ENCODE data around the gene GALNT11. TPM values are rescaled to one million over a fixed set of nuclear protein-coding genes. Genes with fewer than 3 reads are reported as not detected.
"Not testable (repeated sequence)": the region's sequence is repeated elsewhere in the genome, so short reads cannot be mapped to it uniquely, and the experiment has no call there.

The GALNT11 gene
- total RNA-seq, 1 experiment from 2014 or later, result 24.1 TPM

GRCh38 chr7:152043086-152043485 is 17.6 kb downstream of the GALNT11 start:
- H3K9ac ChIP-seq (ENCODE audit: extremely low read depth, insufficient read length, low read length); H2BK12ac ChIP-seq (ENCODE audit: insufficient read length, low read depth, low read length); H4K20me1 ChIP-seq (ENCODE audit: control insufficient read depth, insufficient read depth, insufficient read length); H3K79me1 ChIP-seq (ENCODE audit: insufficient read depth, low read depth, low read length, poor library complexity, severe bottlenecking); H3K23ac ChIP-seq (ENCODE audit: insufficient read length, low read depth, low read length); H2AK5ac ChIP-seq (ENCODE audit: insufficient read length, low read length); H4K8ac ChIP-seq (replicated peaks; ENCODE audit: insufficient read length, low read depth, low read length); H2BK15ac ChIP-seq (ENCODE audit: low read depth, low read length); H3K4ac ChIP-seq (ENCODE audit: low read depth, low read length); H3K4me2 ChIP-seq (ENCODE audit: insufficient read depth, insufficient read length, low read length); H3K9me3 ChIP-seq (ENCODE audit: control insufficient read depth, low read depth, low read length); H3K27me3 ChIP-seq (ENCODE audit: insufficient read depth, low read length); H4K91ac ChIP-seq (ENCODE audit: insufficient read length, low read depth, low read length); H4K5ac ChIP-seq (ENCODE audit: insufficient read length, low read depth, low read length); H3K56ac ChIP-seq (ENCODE audit: insufficient read length, low read depth, low read length); H3K79me2 ChIP-seq (ENCODE audit: insufficient read depth, low read length); H2AFZ ChIP-seq (ENCODE audit: low read length); H3K27me3 Mint-ChIP-seq (ENCODE audit: low read depth); DNase-seq; H2BK20ac ChIP-seq (ENCODE audit: low read depth, low read length, poor library complexity, severe bottlenecking); H3K18ac ChIP-seq (ENCODE audit: insufficient read length, low read depth, low read length); H2BK5ac ChIP-seq (ENCODE audit: insufficient read length, low read length); H3K4me1 ChIP-seq (ENCODE audit: insufficient read depth, low read length); H2BK120ac ChIP-seq (ENCODE audit: low read depth, low read length, poor library complexity, severe bottlenecking); H3T11ph ChIP-seq (ENCODE audit: low read length); H3K27ac Mint-ChIP-seq; H3K23me2 ChIP-seq (ENCODE audit: insufficient read length, low read depth, low read length, poor library complexity, severe bottlenecking); H3K14ac ChIP-seq (ENCODE audit: insufficient read depth, low read length); H3K27ac ChIP-seq (ENCODE audit: insufficient read length, low read depth, low read length); H3K4me3 Mint-ChIP-seq: not testable (repeated sequence)
- Mint-ChIP-seq H3K9me3 (peaks cover 47 to 62% of the 10 kb centered on the region in 2 experiments), H3K4me1 (peaks cover 16 to 22% of the 10 kb centered on the region in 2 experiments), H3K36me3 (ENCODE audit: insufficient read depth in 1 of 3, low read depth in 3 of 3) (peaks cover 56 to 71% (median 61%) of the 10 kb centered on the region in 3 experiments)
- WGBS (ENCODE audit: extremely low coverage, insufficient read length, low lambda C conversion rate), result no CpG with 5 or more reads among the region's 8 CpGs

- not testable (repeated sequence) for H3K18ac ChIP-seq (ENCODE audit: insufficient read length, low read depth, low read length); H3K23me2 ChIP-seq (ENCODE audit: insufficient read length, low read depth, low read length, poor library complexity, severe bottlenecking); H2BK12ac ChIP-seq (ENCODE audit: insufficient read length, low read depth, low read length); H3K56ac ChIP-seq (ENCODE audit: insufficient read length, low read depth, low read length); H4K8ac ChIP-seq (replicated peaks; ENCODE audit: insufficient read length, low read depth, low read length); H3K9ac ChIP-seq (ENCODE audit: extremely low read depth, insufficient read length, low read length); H3K4ac ChIP-seq (ENCODE audit: low read depth, low read length); H3K14ac ChIP-seq (ENCODE audit: insufficient read depth, low read length); H3K4me3 Mint-ChIP-seq; H3K23ac ChIP-seq (ENCODE audit: insufficient read length, low read depth, low read length); H2AK5ac ChIP-seq (ENCODE audit: insufficient read length, low read length); H3K27ac Mint-ChIP-seq; H2AFZ ChIP-seq (ENCODE audit: low read length); H2BK5ac ChIP-seq (ENCODE audit: insufficient read length, low read length); H3K79me1 ChIP-seq (ENCODE audit: insufficient read depth, low read depth, low read length, poor library complexity, severe bottlenecking); H2BK20ac ChIP-seq (ENCODE audit: low read depth, low read length, poor library complexity, severe bottlenecking); H3K9me3 ChIP-seq (ENCODE audit: control insufficient read depth, low read depth, low read length); H3T11ph ChIP-seq (ENCODE audit: low read length); H4K20me1 ChIP-seq (ENCODE audit: control insufficient read depth, insufficient read depth, insufficient read length); DNase-seq; H4K5ac ChIP-seq (ENCODE audit: insufficient read length, low read depth, low read length); H2BK15ac ChIP-seq (ENCODE audit: low read depth, low read length); H4K91ac ChIP-seq (ENCODE audit: insufficient read length, low read depth, low read length); H3K4me1 ChIP-seq (ENCODE audit: insufficient read depth, low read length); H3K4me2 ChIP-seq (ENCODE audit: insufficient read depth, insufficient read length, low read length); H2BK120ac ChIP-seq (ENCODE audit: low read depth, low read length, poor library complexity, severe bottlenecking); H3K27me3 ChIP-seq (ENCODE audit: insufficient read depth, low read length); H3K27me3 Mint-ChIP-seq (ENCODE audit: low read depth); H3K79me2 ChIP-seq (ENCODE audit: insufficient read depth, low read length); H3K27ac ChIP-seq (ENCODE audit: insufficient read length, low read depth, low read length)
- Mint-ChIP-seq H3K4me1 (peaks cover 14 to 16% of the 10 kb centered on the region in 2 experiments), H3K9me3 (peaks cover 43 to 54% of the 10 kb centered on the region in 2 experiments), H3K36me3 (ENCODE audit: insufficient read depth in 1 of 3, low read depth in 3 of 3) (peaks cover 46 to 66% (median 53%) of the 10 kb centered on the region in 3 experiments)
- WGBS (ENCODE audit: extremely low coverage, insufficient read length, low lambda C conversion rate), result no CpG with 5 or more reads among the region's 3 CpGs
Observed at GRCh38 chr7:152044909-152045308, 19.4 kb downstream of the GALNT11 start.
